ENCODE measurements around the gene PPP1R3F. TPM values are rescaled to one million over a fixed set of nuclear protein-coding genes. Genes with fewer than 3 reads are reported as not detected.
A peak's percentile ranks its signal among the peaks of the same experiment; 100 is the strongest.

The PPP1R3F gene
- total RNA-seq, 4 donors from 2014 or later, result 2.6 to 6.5 (median 4.6) TPM

DNA sequence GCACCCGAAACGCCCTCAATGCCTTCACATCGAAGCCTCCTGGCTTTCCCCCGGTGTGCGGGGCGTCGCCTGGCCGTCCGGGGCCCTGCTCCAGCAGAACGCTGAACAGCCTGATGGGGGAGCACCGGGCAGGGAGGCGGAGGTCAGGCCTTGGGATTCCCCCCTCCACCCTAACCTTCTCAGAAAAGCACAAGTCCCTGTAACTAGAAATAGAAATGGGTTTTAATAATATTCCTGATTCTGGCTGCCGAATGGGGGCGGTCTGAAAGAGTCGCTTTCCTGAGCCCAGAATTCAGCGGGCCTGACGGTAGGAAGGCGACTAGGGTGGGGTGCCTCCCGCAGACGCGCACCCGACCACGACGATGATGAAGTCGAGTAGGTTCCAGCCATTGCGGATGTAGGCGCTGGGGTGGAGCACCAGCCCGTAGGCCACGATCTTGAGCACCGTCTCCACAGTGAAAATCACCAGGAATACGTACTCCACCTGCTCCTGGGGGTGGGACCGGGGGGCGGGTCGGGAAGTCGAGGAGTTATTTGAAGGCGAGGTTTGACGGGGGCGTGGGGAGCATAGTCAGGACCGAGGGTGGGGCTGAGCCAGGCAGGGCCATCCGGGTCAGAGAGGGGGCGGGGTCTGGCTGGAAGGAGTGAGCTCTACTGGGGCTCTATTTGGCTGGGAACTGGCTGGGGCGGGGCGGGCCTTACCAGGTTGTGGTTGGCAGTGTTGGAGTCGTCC is 38.9 kb upstream of the PPP1R3F start:
- no peak for TF ChIP-seq CTCF (IDR thresholded peaks at IDR 0.05)
- ATAC-seq (ENCODE audit: low FRiP score) (peak; percentile 55), DNase-seq (ENCODE audit: low spot score) (peak; percentile 24)

DNA sequence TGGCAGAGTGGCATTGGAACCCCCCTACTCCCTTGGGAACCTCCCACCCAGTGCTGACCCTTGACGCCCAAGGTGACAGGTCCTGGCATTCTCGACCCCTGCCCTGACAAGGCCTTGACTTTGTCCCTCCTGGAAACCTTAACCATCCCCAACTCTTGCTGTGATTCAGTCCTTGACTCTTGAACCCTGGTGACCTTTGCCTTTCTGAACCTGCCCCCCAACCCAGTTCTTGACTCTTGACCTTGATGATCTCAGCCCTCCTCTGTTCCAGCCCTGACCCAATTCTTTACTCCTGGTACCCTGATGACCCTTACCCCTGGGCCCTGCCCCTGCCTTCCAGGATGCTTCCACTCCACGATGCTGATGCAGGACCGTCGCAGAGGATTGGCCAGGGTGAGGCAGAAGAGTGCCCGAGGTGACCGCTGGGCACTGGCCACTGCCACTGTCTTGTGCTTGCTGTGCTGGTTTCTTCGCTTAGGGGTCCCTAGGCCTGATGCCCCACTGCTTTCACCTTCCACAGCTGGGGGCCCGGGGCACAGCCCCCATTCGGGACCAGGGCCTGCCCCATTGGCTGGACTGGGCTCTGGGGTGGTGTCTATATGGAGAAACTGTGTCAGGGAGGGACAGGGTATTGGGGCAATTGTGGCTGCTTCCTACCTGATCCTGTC is 38.1 kb upstream of the PPP1R3F start:
- no peak for TF ChIP-seq CTCF (IDR thresholded peaks at IDR 0.05)
- no peak for DNase-seq (ENCODE audit: low spot score)
- no peak for ATAC-seq (ENCODE audit: low FRiP score)

GRCh38 chrX:49232525-49232924 is 37.1 kb upstream of the PPP1R3F start:
- no peak for TF ChIP-seq CTCF (IDR thresholded peaks at IDR 0.05)
- DNase-seq (ENCODE audit: low spot score) (no peak), ATAC-seq (ENCODE audit: low FRiP score) (no peak)

DNA sequence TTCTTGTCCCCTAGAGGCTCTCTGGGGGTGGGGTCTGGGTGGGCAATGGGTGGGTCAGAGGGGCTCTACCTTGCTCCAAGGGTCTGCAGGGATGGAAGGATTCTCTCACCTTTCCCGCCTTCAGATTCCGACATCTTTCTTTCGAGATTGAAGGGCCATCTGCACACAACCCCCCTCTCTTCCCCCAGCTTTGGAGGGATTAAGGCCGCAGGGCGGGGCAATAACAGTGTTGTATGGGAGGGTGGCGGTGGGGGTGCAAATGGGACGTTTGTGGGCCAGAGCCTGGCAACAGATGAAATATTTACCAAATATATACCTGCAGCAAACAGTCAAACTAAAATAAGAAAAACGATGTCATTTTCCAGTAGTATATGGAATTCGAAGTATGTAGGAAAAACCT is 36.4 kb upstream of the PPP1R3F start, which contains the start of gene CACNA1F:
Gene CACNA1F, minus strand, starts transcription at position 165 of the 400 bp plus-strand sequence. Its CDS starts 31 bp downstream, at position 134.
- DNase-seq (ENCODE audit: low spot score) (no peak), ATAC-seq (ENCODE audit: low FRiP score) (no peak)
- no peak for TF ChIP-seq CTCF (IDR thresholded peaks at IDR 0.05)

GRCh38 chrX:49233887-49234555 is 35.6 kb upstream of the PPP1R3F start:
- no peak for TF ChIP-seq CTCF (IDR thresholded peaks at IDR 0.05)
- no peak for DNase-seq (ENCODE audit: low spot score)
- ATAC-seq (ENCODE audit: low FRiP score), result no peak

- no peak for TF ChIP-seq CTCF (IDR thresholded peaks at IDR 0.05)
- DNase-seq (ENCODE audit: low spot score) (no peak), ATAC-seq (ENCODE audit: low FRiP score) (no peak)
These were observed 32.5 kb upstream of the PPP1R3F start for GRCh38 chrX:49237060-49237459.

All from omental fat pad (tissue), 4 donors.